Vagina (tissue), 2 donors: ENCODE data around the gene RNF215. TPM values are rescaled to one million over a fixed set of nuclear protein-coding genes. Genes with fewer than 3 reads are reported as not detected.
A peak's percentile ranks its signal among the peaks of the same experiment; 100 is the strongest.

Experiments
- DNase-seq, 2 donors: peaks; one replicate each; pipeline ENCODE4 v3.0.0-alpha.2; 2017; ENCODE audit errors: extremely low spot score in 2 of 2
- H3K27ac ChIP-seq: fragments of 200-600 bp; sonication (generic); one replicate; pipeline ENCODE4 v1.5.1; 2019
- H3K27me3 ChIP-seq: fragments of 200-600 bp; sonication (generic); one replicate; pipeline ENCODE4 v1.5.1; 2019
- H3K36me3 ChIP-seq, 2 donors: fragments of 200-600 bp; sonication (generic); one replicate each; pipeline ENCODE4 v1.5.1; 2017 to 2019
- H3K4me1 ChIP-seq: fragments of 200-600 bp; sonication (generic); one replicate; pipeline ENCODE4 v1.5.1; 2019
- H3K4me3 ChIP-seq, 2 donors: fragments of 200-600 bp; sonication (generic); 1 replicate in 1 of 2; 2 replicates in 1 of 2; pipeline ENCODE4 v1.5.1; 2016 to 2019
- H3K9me3 ChIP-seq: fragments of 200-600 bp; sonication (generic); one replicate; pipeline ENCODE4 v1.5.1; 2019
- POLR2A ChIP-seq, 2 donors: fragments of 450-650 bp; IDR thresholded peaks; one replicate each; pipeline ENCODE4 v1.6.1; 2017; ENCODE audit warnings: antibody characterized with exemption in 2 of 2, mild to moderate bottlenecking in 2 of 2, moderate library complexity in 2 of 2
- POLR2AphosphoS5 ChIP-seq, 2 donors: sonication (generic); formaldehyde crosslinking; IDR thresholded peaks; one replicate each; pipeline ENCODE4 v1.9.0; 2017; ENCODE audit warnings: antibody characterized with exemption in 2 of 2, mild to moderate bottlenecking in 2 of 2, low read depth in 1 of 2; ENCODE audit not compliant: insufficient read depth in 1 of 2
- intact Hi-C: fragments of 100-400 bp; cut with DNase I; formaldehyde crosslinking; loops from one replicate; pipeline ENCODE4 v1.15.1; 2023
- total RNA-seq: library from RNA; depleted of rRNA; stranded (reverse); fragments of >200 nt; gene quantifications from one replicate; pipeline ENCODE4 v1.2.3, GENCODE V29; 2016
- TF ChIP-seq, protein P1 (sequence below), 3 experiments: fragments of 450-650 bp in 2 of 3; fragments of 200-600 bp in 1 of 3; sonication (generic) in 1 of 3; IDR thresholded peaks; one replicate each; pipeline ENCODE4 v1.5.1; 2017 to 2019; ENCODE audit warnings: antibody characterized with exemption in 3 of 3, mild to moderate bottlenecking in 2 of 3, moderate library complexity in 2 of 3

RNF215 gene
- total RNA-seq, 1 donor from 2014 or later, result 17.4 TPM

DNA sequence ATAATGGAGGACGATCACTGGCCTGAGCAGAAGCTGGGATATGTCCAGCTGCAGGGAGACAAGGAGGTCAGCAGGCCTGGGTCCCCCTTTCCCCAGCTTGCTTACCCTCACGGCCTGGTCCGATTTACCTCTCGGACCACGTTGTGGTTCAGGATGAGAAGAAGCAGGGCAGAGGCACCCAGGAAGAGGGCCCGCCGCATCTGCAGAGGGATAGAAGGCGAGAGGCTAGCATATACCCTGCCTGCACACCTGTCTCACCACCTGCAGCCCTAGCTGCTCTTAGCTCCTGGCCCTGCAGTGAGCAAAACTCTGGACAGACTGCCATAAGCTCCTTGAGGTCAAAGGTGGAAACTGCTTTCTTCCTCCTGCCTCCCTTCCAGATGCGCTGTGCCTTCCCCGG is 1.3 kb downstream of the RNF215 start:
- TF ChIP-seq POLR2AphosphoS5 (IDR thresholded peaks at IDR 0.05; ENCODE audit: insufficient read depth in 1 of 2, low read depth in 1 of 2), result no peak
- H3K9me3 ChIP-seq, result no peaks in the 10 kb centered on the region
- peak overlapping the region; percentile 49 to 51 for H3K4me3 ChIP-seq
- intact Hi-C loops, result loop anchor here (2.0 to 5.0 kb wide), 2 partner anchors 97 to 124 kb away; partner anchors contain the start of gene CASTOR1
- no peaks in the 10 kb centered on the region for H3K27me3 ChIP-seq
- no peak for DNase-seq
- peaks cover 0 to 23% of the 10 kb centered on the region in 2 donors for H3K36me3 ChIP-seq
- no peak overlapping the region for H3K27ac ChIP-seq
- peaks cover 12% of the 10 kb centered on the region for H3K4me1 ChIP-seq

DNA sequence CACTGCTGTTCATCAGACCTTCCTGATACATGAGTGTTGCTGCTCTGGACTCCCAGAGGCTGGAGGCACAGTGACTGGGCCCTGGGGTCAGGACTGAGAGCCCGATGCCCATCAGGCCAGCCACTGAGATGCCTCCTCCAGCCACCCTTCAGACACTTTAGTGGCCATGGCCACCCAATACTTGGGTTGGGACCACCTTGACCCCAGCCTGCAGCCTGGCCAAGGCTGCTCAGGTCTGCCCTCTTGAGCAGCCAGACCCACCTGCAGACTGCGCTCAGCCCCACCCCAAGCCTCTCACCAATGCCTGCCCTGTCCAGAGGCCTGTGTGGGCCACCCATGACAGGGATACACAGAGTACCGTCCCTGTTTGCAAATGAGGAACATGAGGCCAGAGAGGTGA is 4.2 kb downstream of the RNF215 start:
- intact Hi-C loops, result no loop called here
- TF ChIP-seq POLR2A (IDR thresholded peaks at IDR 0.05), result no peak
- TF ChIP-seq, protein P1, sequence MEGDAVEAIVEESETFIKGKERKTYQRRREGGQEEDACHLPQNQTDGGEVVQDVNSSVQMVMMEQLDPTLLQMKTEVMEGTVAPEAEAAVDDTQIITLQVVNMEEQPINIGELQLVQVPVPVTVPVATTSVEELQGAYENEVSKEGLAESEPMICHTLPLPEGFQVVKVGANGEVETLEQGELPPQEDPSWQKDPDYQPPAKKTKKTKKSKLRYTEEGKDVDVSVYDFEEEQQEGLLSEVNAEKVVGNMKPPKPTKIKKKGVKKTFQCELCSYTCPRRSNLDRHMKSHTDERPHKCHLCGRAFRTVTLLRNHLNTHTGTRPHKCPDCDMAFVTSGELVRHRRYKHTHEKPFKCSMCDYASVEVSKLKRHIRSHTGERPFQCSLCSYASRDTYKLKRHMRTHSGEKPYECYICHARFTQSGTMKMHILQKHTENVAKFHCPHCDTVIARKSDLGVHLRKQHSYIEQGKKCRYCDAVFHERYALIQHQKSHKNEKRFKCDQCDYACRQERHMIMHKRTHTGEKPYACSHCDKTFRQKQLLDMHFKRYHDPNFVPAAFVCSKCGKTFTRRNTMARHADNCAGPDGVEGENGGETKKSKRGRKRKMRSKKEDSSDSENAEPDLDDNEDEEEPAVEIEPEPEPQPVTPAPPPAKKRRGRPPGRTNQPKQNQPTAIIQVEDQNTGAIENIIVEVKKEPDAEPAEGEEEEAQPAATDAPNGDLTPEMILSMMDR (IDR thresholded peaks at IDR 0.05), result no peak
- no peak for TF ChIP-seq POLR2AphosphoS5 (IDR thresholded peaks at IDR 0.05; ENCODE audit: insufficient read depth in 1 of 2, low read depth in 1 of 2)
- Histone ChIP-seq H3K9me3 (no peaks in the 10 kb centered on the region), H3K4me1 (peaks cover 12% of the 10 kb centered on the region), H3K4me3 (no peak overlapping the region), H3K27ac (no peak overlapping the region), H3K36me3 (peaks cover 0 to 23% of the 10 kb centered on the region in 2 donors), H3K27me3 (no peaks in the 10 kb centered on the region)
- no peak for DNase-seq

DNA sequence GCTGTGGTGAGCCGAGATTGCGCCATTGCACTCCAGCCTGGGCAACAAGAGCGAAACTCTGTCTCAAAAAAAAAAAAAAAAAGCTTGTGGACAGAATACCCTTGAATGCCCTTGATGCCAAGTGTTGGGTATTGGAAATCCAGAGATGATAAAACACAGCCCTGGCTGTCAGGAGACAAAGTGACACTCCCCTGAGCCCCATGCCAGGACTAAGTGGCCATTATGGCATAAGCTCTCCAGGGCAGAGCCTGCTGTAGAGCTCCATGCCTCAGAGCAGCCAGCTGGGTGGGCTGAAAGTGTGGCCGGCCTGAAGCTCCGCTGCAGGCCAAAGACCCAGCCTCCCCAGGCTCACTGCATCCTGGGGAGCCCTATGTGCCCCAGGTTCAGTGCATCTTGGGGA is 4.9 kb downstream of the RNF215 start:
- intact Hi-C loops, result no loop called here
- H3K4me1 ChIP-seq, result peaks cover 12% of the 10 kb centered on the region
- H3K9me3 ChIP-seq, result no peaks in the 10 kb centered on the region
- H3K27ac ChIP-seq, result no peak overlapping the region
- no peak overlapping the region for H3K4me3 ChIP-seq
- no peaks in the 10 kb centered on the region for H3K27me3 ChIP-seq
- H3K36me3 ChIP-seq, result peaks cover 0 to 28% of the 10 kb centered on the region in 2 donors
- TF ChIP-seq POLR2AphosphoS5 (IDR thresholded peaks at IDR 0.05; ENCODE audit: insufficient read depth in 1 of 2, low read depth in 1 of 2) (no peak), POLR2A (IDR thresholded peaks at IDR 0.05) (no peak)
- TF ChIP-seq, protein P1 (IDR thresholded peaks at IDR 0.05), result no peak
- DNase-seq, result no peak

DNA sequence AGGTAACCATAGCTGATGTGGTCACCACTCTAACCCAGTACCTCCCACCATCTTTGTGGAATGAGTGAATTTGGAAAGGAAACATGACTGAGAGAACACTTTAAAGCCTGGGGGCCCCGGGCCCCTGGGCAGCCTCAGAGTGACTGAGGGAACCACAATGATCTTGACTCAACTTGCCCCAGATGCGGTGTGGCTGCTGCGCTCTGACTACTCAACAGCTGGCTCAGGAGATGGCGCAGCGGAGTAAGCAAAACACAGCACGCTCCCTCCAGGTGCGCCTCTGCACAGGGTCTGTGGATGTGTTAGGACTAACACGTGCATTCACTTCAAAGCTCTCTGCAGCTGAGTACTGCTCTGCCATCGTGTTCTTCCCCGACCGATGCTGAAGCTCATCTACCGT is 5.9 kb downstream of the RNF215 start:
- no peak overlapping the region for H3K27ac ChIP-seq
- DNase-seq, result no peak
- H3K9me3 ChIP-seq, result no peaks in the 10 kb centered on the region
- TF ChIP-seq, protein P1 (IDR thresholded peaks at IDR 0.05), result no peak
- no peak for TF ChIP-seq POLR2AphosphoS5 (IDR thresholded peaks at IDR 0.05; ENCODE audit: insufficient read depth in 1 of 2, low read depth in 1 of 2)
- no peak for TF ChIP-seq POLR2A (IDR thresholded peaks at IDR 0.05)
- H3K4me3 ChIP-seq, result no peak overlapping the region
- H3K4me1 ChIP-seq, result peaks cover 5% of the 10 kb centered on the region
- no peaks in the 10 kb centered on the region for H3K27me3 ChIP-seq
- intact Hi-C loops, result no loop called here
- H3K36me3 ChIP-seq, result peaks cover 0 to 28% of the 10 kb centered on the region in 2 donors

- no peak overlapping the region for H3K27ac ChIP-seq
- intact Hi-C loops, result no loop called here
- no peaks in the 10 kb centered on the region for H3K9me3 ChIP-seq
- no peaks in the 10 kb centered on the region for H3K27me3 ChIP-seq
- H3K4me3 ChIP-seq, result no peak overlapping the region
- DNase-seq, result no peak
- H3K4me1 ChIP-seq, result no peaks in the 10 kb centered on the region
- H3K36me3 ChIP-seq, result peaks cover 0 to 28% of the 10 kb centered on the region in 2 donors
- TF ChIP-seq POLR2AphosphoS5 (IDR thresholded peaks at IDR 0.05; ENCODE audit: insufficient read depth in 1 of 2, low read depth in 1 of 2) (no peak), POLR2A (IDR thresholded peaks at IDR 0.05) (no peak)
- TF ChIP-seq, protein P1 (IDR thresholded peaks at IDR 0.05), result no peak
Measured at GRCh38 chr22:30380011-30380410, 7.2 kb downstream of the RNF215 start.
